Stomach (tissue), 9 donors: ENCODE data around the gene CAPN5. TPM values are rescaled to one million over a fixed set of nuclear protein-coding genes. Genes with fewer than 3 reads are reported as not detected.

Source experiments
- DNase-seq, 2 donors: peaks; one replicate each; pipeline versions ENCODE4 v3.0.0 to v3.0.0-alpha.2; 2013 to 2019
- H3K27ac ChIP-seq, 5 donors: fragments of 200-600 bp in 4 of 5; sonication (generic) in 4 of 5; one replicate each; pipeline ENCODE4 v1.5.1; 2013 to 2019; ENCODE audit warnings: mild to moderate bottlenecking in 1 of 5, moderate library complexity in 1 of 5
- H3K27me3 ChIP-seq, 3 donors: fragments of 200-600 bp; sonication (generic); one replicate each; pipeline ENCODE4 v1.5.1; 2017 to 2019; ENCODE audit warnings: mixed run types in 1 of 3
- H3K36me3 ChIP-seq, 4 donors: fragments of 200-600 bp; sonication (generic); 1 replicate in 3 of 4; 2 replicates in 1 of 4; pipeline ENCODE4 v1.5.1; 2016 to 2019
- H3K4me1 ChIP-seq, 4 donors: fragments of 200-600 bp; sonication (generic); one replicate each; pipeline ENCODE4 v1.5.1; 2016 to 2019
- H3K4me3 ChIP-seq, 4 donors: fragments of 200-600 bp; sonication (generic) in 3 of 4; one replicate each; pipeline ENCODE4 v1.5.1; 2016 to 2019; ENCODE audit warnings: mild to moderate bottlenecking in 1 of 4
- H3K9me3 ChIP-seq, 4 donors: fragments of 200-600 bp; sonication (generic); one replicate each; pipeline ENCODE4 v1.5.1; 2016 to 2019
- CTCF ChIP-seq, 7 experiments: fragments of 450-650 bp in 4 of 7; fragments of 200-600 bp in 3 of 7; sonication (generic) in 3 of 7; IDR thresholded peaks; one replicate each; pipeline ENCODE4 v1.5.1; 2016 to 2019; ENCODE audit warnings: antibody characterized with exemption in 7 of 7, control low read depth in 2 of 7, mild to moderate bottlenecking in 1 of 7
- EP300 ChIP-seq: sonication (generic); formaldehyde crosslinking; IDR thresholded peaks from one replicate; pipeline ENCODE4 v1.6.1; 2017; ENCODE audit warnings: antibody characterized with exemption
- POLR2A ChIP-seq, 4 donors: fragments of 450-650 bp; IDR thresholded peaks; one replicate each; pipeline ENCODE4 v1.6.1; 2016; ENCODE audit warnings: antibody characterized with exemption in 4 of 4, control low read depth in 2 of 4, mild to moderate bottlenecking in 1 of 4, moderate library complexity in 1 of 4
- POLR2AphosphoS5 ChIP-seq, 3 donors: sonication (generic); formaldehyde crosslinking; IDR thresholded peaks; one replicate each; pipeline ENCODE4 v1.6.1; 2016; ENCODE audit warnings: antibody characterized with exemption in 3 of 3
- WGBS, 5 donors: extraction: QIAGEN DNeasy Blood & Tissue Kit in 3 of 5; methylation state at CpG; one replicate each; pipeline versions ENCODE4 v1.1.5 to v1.1.7; 2013 to 2018; 5-methylcytosine and 5-hydroxymethylcytosine counted together
- intact Hi-C: fragments of 100-400 bp; cut with DNase I; formaldehyde crosslinking; loops from one replicate; pipeline ENCODE4 v1.15.1; 2023; ENCODE audit warnings: low total_unique reads
- polyA plus RNA-seq, 3 donors: library from polyadenylated mRNA; stranded (reverse); fragments of 200-250 nt; gene quantifications; one replicate each; pipeline ENCODE4 v1.2.3, GENCODE V29; 2013
- total RNA-seq, 5 donors: library from RNA; depleted of rRNA; stranded (reverse); fragments of >200 nt; gene quantifications; one replicate each; pipeline versions ENCODE4 v1.1.0 to v1.2.3, GENCODE V29; 2014 to 2016
- donor health status: healthy with polysubstance abuse.
- donor health status: Bipolar disorder and iron deficiency.
- donor health status: healthy.

CAPN5 gene
- total and polyA plus RNA-seq, 8 donors, result 10.0 to 110 (median 65.9) TPM

GRCh38 chr11:77110836-77111235 is 44.1 kb downstream of the CAPN5 start:
- no peak for TF ChIP-seq EP300
- no peak for TF ChIP-seq POLR2A (IDR thresholded peaks at IDR 0.05)
- no peak for TF ChIP-seq POLR2AphosphoS5 (IDR thresholded peaks at IDR 0.05)
- TF ChIP-seq CTCF (IDR thresholded peaks at IDR 0.05), result no peak
- Histone ChIP-seq H3K4me3 (no peak overlapping the region), H3K36me3 (peaks cover 0 to 34% (median 28%) of the 10 kb centered on the region in 4 donors), H3K4me1 (peaks cover 16 to 53% (median 28%) of the 10 kb centered on the region in 4 donors), H3K27me3 (no peaks in the 10 kb centered on the region), H3K9me3 (no peaks in the 10 kb centered on the region), H3K27ac (no peak overlapping the region)
- intact Hi-C loops, result no loop called here
- no peak for DNase-seq
- 76 to 89% (median 84%) methylated on average over 3 to 6 of the region's 6 CpGs for WGBS, 5 donors

- Histone ChIP-seq H3K27me3 (no peaks in the 10 kb centered on the region), H3K27ac (no peak overlapping the region), H3K4me1 (peaks cover 16 to 48% (median 26%) of the 10 kb centered on the region in 4 donors), H3K36me3 (peaks cover 0 to 39% (median 32%) of the 10 kb centered on the region in 4 donors), H3K9me3 (no peaks in the 10 kb centered on the region), H3K4me3 (no peak overlapping the region)
- intact Hi-C loops, result no loop called here
- TF ChIP-seq CTCF (IDR thresholded peaks at IDR 0.05) (no peak), POLR2AphosphoS5 (IDR thresholded peaks at IDR 0.05) (no peak), EP300 (no peak), POLR2A (IDR thresholded peaks at IDR 0.05) (no peak)
- DNase-seq, result no peak
- 58 to 75% (median 65%) methylated on average over 3 of the region's 3 CpGs for WGBS, 5 donors
These were observed 44.5 kb downstream of the CAPN5 start for GRCh38 chr11:77111277-77111676.

GRCh38 chr11:77111946-77112345 is 45.2 kb downstream of the CAPN5 start:
- H3K4me3 ChIP-seq, result no peak overlapping the region
- no peak overlapping the region for H3K27ac ChIP-seq
- H3K27me3 ChIP-seq, result no peaks in the 10 kb centered on the region
- WGBS, 5 donors, result 94 to 97% (median 94%) methylated on average over 6 of the region's 6 CpGs
- TF ChIP-seq POLR2A (IDR thresholded peaks at IDR 0.05), result no peak
- no peak for TF ChIP-seq CTCF (IDR thresholded peaks at IDR 0.05)
- TF ChIP-seq EP300, result no peak
- no peak for TF ChIP-seq POLR2AphosphoS5 (IDR thresholded peaks at IDR 0.05)
- peaks cover 0 to 46% (median 37%) of the 10 kb centered on the region in 4 donors for H3K36me3 ChIP-seq
- H3K9me3 ChIP-seq, result no peaks in the 10 kb centered on the region
- intact Hi-C loops, result no loop called here
- DNase-seq, result no peak
- peaks cover 14 to 42% (median 21%) of the 10 kb centered on the region in 4 donors for H3K4me1 ChIP-seq

GRCh38 chr11:77112641-77113381 is 46.0 kb downstream of the CAPN5 start:
- DNase-seq, result no peak
- intact Hi-C loops, result no loop called here
- H3K27ac ChIP-seq, result no peak overlapping the region

More at GRCh38 chr11:77112641-77113381, 46.0 kb downstream of the CAPN5 start:
- no peaks in the 10 kb centered on the region for H3K27me3 ChIP-seq
- H3K36me3 ChIP-seq, result peaks cover 0 to 54% (median 45%) of the 10 kb centered on the region in 4 donors
- no peaks in the 10 kb centered on the region for H3K9me3 ChIP-seq
- TF ChIP-seq POLR2AphosphoS5 (IDR thresholded peaks at IDR 0.05) (no peak), POLR2A (IDR thresholded peaks at IDR 0.05) (no peak), EP300 (no peak), CTCF (IDR thresholded peaks at IDR 0.05) (no peak)
- WGBS, 5 donors, result 84 to 94% (median 92%) methylated on average over 14 to 20 of the region's 20 CpGs
- H3K4me3 ChIP-seq, result no peak overlapping the region
- H3K4me1 ChIP-seq, result peaks cover 6 to 33% (median 13%) of the 10 kb centered on the region in 4 donors
